Measurements from ENCODE around the gene ARMC12. TPM values are rescaled to one million over a fixed set of nuclear protein-coding genes. Genes with fewer than 3 reads are reported as not detected.
A peak's percentile ranks its signal among the peaks of the same experiment; 100 is the strongest.

Gene ARMC12
- total and polyA plus RNA-seq, 10 of the 15 experiments (the other 5 are each of a cell fraction or from before 2014, with no cell fraction given) = 0.10 to 1.6 (median 0.62) TPM

- no peak for TF ChIP-seq ZBTB11 (CRISPR knock-in tag; IDR thresholded peaks at IDR 0.05)
- no peak for TF ChIP-seq NFXL1 (IDR thresholded peaks at IDR 0.05; ENCODE audit: borderline replicate concordance)
These were observed at the start of gene ARMC12 (continued) for GRCh38 chr6:35736982-35737412.

- Histone ChIP-seq H3K9me3 (replicated peaks; ENCODE audit: control insufficient read depth, insufficient read depth, low read length) (peaks cover 2% of the 10 kb centered on the region; the same call in 1 of the 3 replicates), H3K4me1 (ENCODE audit: control insufficient read depth, insufficient read depth, low read length) (peaks cover 5% of the 10 kb centered on the region), H4K20me1 (ENCODE audit: control insufficient read depth, insufficient read depth) (no peaks in the 10 kb centered on the region), H3K4me3 (peak overlapping the region; percentile 79), H3K27ac (ENCODE audit: control insufficient read depth, insufficient read depth) (peak overlapping the region; percentile 62), H3K9ac (ENCODE audit: control insufficient read depth, insufficient read depth, low read length) (peak overlapping the region; percentile 84), H2AFZ (ENCODE audit: control insufficient read depth, low read depth, low read length) (peak overlapping the region; percentile 85), H3K79me2 (ENCODE audit: control insufficient read depth, insufficient read depth, low read length) (peaks cover 48% of the 10 kb centered on the region), H3K36me3 (ENCODE audit: control insufficient read depth in 2 of 2, insufficient read depth in 2 of 2, low read length in 1 of 2) (no peaks in the 10 kb centered on the region; a peak in 1 of 4 replicates), H3K27me3 (replicated peaks in 1 of 2; ENCODE audit: control insufficient read depth in 2 of 2, insufficient read depth in 2 of 2, low read length in 1 of 2) (no peaks in the 10 kb centered on the region), H3K4me2 (ENCODE audit: control insufficient read depth, insufficient read depth) (peak overlapping the region; percentile 85)
- ChIA-PET SMC1A (ENCODE audit: uncharacterized antibody, unreplicated experiment) (interaction anchor here (0.8 to 3.8 kb wide), 22 partner anchors 10 to 114 kb away, joined by 3 to 30 read pairs (median 6); partner anchors contain the start of gene ARMC12), POLR2A (interaction anchor here (0.6 to 5.0 kb wide), 9 partner anchors 9 to 428 kb away, joined by 3 to 40 read pairs (median 6); partner anchors contain the start of genes ARMC12 and ZNF76), RAD21 (ENCODE audit: unreplicated experiment) (interaction anchor here (1.0 to 3.4 kb wide), 14 partner anchors 10 to 229 kb away, joined by 3 to 22 read pairs (median 6); partner anchors contain the start of gene ARMC12), CTCF (interaction anchor here (1.5 to 3.2 kb wide), 8 partner anchors 10 to 104 kb away, joined by 4 to 33 read pairs (median 8); partner anchors contain the start of gene ARMC12)
- FAIRE-seq (peak; percentile 23), DNase-seq (ENCODE audit: low read depth, low spot score) (peak; percentile 25), ATAC-seq (peak; percentile 71)
- intact Hi-C loops (cut with micrococcal nuclease; ENCODE audit: unreplicated experiment) (loop anchor here (1.0 to 2.0 kb wide), 2 partner anchors 44 to 49 kb away; partner anchors contain the start of gene ARMC12), in situ Hi-C loops (cut with MboI) (no loop called here)
- no TSS peak for BruUV-seq (replicated peaks)
- WGBS (ENCODE audit: insufficient coverage, insufficient replicate concordance, low lambda C conversion rate, missing lambda C conversion rate) = under 1% methylated on average over 96 of the region's 100 CpGs
- no peak for TF ChIP-seq NFIC (IDR thresholded peaks at IDR 0.05; ENCODE audit: low read depth, low read length)
- no peak for TF ChIP-seq SMC3 (IDR thresholded peaks at IDR 0.05; ENCODE audit: borderline replicate concordance, low read length)
- TF ChIP-seq CREB1 (IDR thresholded peaks at IDR 0.05; ENCODE audit: low read depth) = peak; percentile 46; the same call in 1 of the 2 replicates
- peak in 1 of 2 experiments; percentile 83; a peak in 1 of 3 replicates for TF ChIP-seq EGR1 (IDR thresholded peaks at IDR 0.05; ENCODE audit: borderline replicate concordance in 1 of 2, low read depth in 2 of 2, low read length in 2 of 2)
- no peak for TF ChIP-seq E2F8 (IDR thresholded peaks at IDR 0.05; ENCODE audit: low read depth, partially characterized antibody)
- TF ChIP-seq NBN (IDR thresholded peaks at IDR 0.05) = peak; percentile 69
- no peak for TF ChIP-seq ZNF274 (IDR thresholded peaks at IDR 0.05; ENCODE audit: insufficient read depth, insufficient read length)
- TF ChIP-seq CEBPB (IDR thresholded peaks at IDR 0.05; ENCODE audit: borderline replicate concordance in 1 of 2, low read depth in 2 of 2, low read length in 2 of 2) = no peak
- TF ChIP-seq RELA (IDR thresholded peaks at IDR 0.05; ENCODE audit: borderline replicate concordance, partially characterized antibody) = no peak
- no peak for TF ChIP-seq HDAC6 (IDR thresholded peaks at IDR 0.05; ENCODE audit: unreplicated experiment)
These were observed 48.9 kb upstream of the ARMC12 start for GRCh38 chr6:35687658-35688604.

All from GM12878 (cell line).